ENCODE data around the gene VWCE.
"Not testable (repeated sequence)": the region's sequence is repeated elsewhere in the genome, so short reads cannot be mapped to it uniquely, and the experiment has no call there.

- not testable (repeated sequence) for TF ChIP-seq CTCF, POLR2A (IDR thresholded peaks at IDR 0.05)
These were observed 54.2 kb downstream of the VWCE start, which contains the start of gene PGA5 for GRCh38 chr11:61240875-61241274.

All from right lobe of liver (tissue), 4 donors.